Measurements from ENCODE around the gene SMAD6. TPM values are rescaled to one million over a fixed set of nuclear protein-coding genes. Genes with fewer than 3 reads are reported as not detected.
A peak's percentile ranks its signal among the peaks of the same experiment; 100 is the strongest.
"Not testable (repeated sequence)": the region's sequence is repeated elsewhere in the genome, so short reads cannot be mapped to it uniquely, and the experiment has no call there.

The SMAD6 gene
- total RNA-seq, 1 donor from 2014 or later: 3.8 TPM

GRCh38 chr15:66821307-66821706 is 119.3 kb downstream of the SMAD6 start:
- DNase-seq (ENCODE audit: low read depth in 2 of 2): no peak

DNA sequence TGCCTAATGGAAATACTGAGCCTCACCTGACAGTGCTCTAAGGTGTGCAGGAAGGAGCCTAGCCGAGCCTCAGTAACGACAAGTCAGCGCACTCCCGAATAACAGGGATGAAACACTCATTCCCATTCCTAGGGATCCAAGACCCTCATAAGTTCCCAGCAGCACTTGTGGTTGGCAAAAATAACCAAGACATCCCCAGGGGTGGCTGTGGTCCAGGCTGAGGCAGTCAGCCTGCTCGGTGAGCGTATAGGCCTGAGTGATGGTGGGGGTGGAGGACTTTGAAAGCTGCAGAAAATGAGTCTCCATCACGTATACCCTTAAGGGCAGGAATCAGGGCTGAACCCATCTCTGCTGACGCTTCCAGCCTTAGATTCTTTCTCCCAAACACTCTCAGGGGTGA is 120.1 kb downstream of the SMAD6 start:
- DNase-seq (ENCODE audit: low read depth in 2 of 2): no peak

- no peak for DNase-seq (ENCODE audit: low read depth in 2 of 2)
Measured at GRCh38 chr15:66822576-66822975, 120.5 kb downstream of the SMAD6 start.

GRCh38 chr15:66823601-66824000 is 121.6 kb downstream of the SMAD6 start:
- no peak for DNase-seq (ENCODE audit: low read depth in 2 of 2)

GRCh38 chr15:66824424-66824823 is 122.4 kb downstream of the SMAD6 start:
- DNase-seq (ENCODE audit: low read depth in 2 of 2): no peak

DNA sequence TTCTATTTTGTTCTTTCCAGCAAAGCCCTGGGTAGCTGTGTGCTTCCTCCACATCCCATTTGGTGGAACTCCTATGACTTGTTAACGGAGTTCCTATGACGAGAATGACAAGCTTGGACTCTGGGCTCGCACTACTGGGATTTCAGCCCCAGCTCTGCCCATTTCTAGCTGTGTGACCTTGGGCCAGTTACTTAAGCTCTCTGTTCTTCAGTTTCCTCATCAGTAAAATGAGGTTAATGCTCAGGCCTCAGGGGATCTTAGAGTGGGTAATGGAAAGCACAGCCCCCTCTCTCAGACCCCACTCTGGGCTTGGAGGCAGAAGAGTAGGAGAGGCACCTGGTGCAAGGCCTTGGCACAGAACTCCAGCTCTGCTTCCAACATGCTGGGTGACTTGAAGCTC is 123.1 kb downstream of the SMAD6 start:
- no peak for DNase-seq (ENCODE audit: low read depth in 2 of 2)

- no peak for DNase-seq (ENCODE audit: low read depth in 2 of 2)
Measured at GRCh38 chr15:66825731-66826130, 123.7 kb downstream of the SMAD6 start.

- no peak for DNase-seq (ENCODE audit: low read depth in 2 of 2)
Measured at GRCh38 chr15:66826507-66826906, 124.5 kb downstream of the SMAD6 start.

DNA sequence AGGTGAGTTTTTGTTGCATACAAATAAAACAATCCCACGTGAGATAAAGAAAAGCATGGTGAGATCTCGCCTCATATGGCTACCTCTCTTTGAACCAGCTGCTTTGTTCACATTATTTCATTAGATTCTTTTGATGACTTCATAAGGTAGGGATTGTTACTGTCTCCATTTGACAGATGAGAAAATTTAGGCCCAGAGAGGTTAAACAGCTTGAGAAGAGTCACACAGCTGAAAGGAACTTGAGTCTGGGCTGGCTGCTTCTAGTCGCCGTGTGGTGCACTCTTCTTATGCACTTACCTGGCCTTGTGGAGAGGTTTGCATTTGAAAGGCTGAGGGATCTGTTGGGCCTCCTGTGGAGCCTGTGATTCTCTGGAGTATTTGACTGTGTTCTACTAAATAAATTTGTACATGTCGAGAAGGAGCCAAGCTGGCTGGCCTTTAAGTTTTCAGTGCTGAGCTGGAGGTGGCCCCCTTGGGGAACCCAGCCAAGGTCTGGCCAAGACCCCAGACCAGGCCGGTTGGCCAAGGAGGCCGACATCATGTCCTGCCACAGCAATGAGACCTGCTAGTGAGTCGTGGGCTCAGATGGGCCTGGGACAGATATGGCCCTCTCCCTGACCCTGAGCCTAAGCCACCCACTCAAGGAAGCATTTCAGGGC is 125.1 kb downstream of the SMAD6 start:
- no peak for DNase-seq (ENCODE audit: low read depth in 2 of 2)

GRCh38 chr15:66827698-66828055 is 125.6 kb downstream of the SMAD6 start:
- no peak for DNase-seq (ENCODE audit: low read depth in 2 of 2)

DNA sequence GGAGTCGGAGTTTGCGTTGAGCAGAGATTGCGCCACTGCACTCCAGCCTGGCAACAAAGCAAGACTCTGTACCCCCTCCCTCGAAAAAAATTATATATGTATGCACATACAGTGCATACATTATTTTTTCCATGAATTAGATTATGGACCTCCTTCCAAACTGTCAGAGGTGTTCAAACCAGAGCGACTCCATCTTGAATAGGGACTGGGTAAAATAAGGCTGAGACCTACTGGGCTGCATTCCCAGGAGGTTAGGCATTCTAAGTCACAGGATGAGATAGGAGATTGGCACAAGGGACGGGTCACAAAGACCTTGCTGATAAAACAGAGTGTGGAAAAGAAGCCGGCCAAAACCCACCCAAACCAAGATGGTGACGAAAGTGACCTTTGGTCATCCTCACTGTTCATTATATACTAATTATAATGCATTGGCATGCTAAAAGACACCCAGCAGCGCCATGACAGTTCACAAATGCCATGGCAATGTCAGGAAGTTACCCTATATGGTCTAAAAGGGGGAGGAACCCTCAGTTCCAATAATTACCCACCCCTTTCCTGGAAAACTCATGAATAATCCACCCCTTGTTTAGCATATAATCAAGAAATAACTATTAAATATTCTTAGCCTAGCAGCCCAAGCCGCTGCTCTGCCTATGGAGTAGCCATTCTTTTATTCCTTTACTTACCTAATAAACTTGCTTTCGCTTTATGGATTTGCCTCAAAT is 126.9 kb downstream of the SMAD6 start:
- not testable (repeated sequence) for DNase-seq (ENCODE audit: low read depth in 2 of 2)

DNA sequence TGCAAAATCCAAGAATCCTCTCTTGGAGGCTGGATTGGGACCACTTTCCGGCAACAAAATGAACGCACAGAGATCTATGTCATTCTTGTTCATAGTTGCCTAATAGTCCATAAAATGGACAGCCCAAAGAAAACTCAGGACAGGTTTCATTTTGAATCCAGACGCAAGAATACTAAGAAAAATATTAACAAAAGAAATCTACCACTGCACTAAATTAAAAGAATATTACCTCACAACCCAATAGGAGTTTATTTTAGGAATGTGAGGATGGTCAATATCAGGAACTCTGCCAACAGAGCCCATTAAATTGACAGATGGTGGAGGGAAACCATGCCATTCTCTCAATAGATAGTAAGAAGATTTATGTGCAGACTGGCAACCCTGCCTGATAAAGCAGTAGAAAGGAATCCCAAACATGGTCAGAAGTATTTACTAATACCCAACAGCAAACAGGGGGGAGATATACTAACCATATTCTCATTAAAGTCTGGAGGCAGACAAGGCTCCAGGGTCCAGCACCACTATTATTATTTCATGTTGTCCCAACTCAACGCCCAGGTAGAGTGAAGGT is 127.6 kb downstream of the SMAD6 start:
- no peak for DNase-seq (ENCODE audit: low read depth in 2 of 2)

DNA sequence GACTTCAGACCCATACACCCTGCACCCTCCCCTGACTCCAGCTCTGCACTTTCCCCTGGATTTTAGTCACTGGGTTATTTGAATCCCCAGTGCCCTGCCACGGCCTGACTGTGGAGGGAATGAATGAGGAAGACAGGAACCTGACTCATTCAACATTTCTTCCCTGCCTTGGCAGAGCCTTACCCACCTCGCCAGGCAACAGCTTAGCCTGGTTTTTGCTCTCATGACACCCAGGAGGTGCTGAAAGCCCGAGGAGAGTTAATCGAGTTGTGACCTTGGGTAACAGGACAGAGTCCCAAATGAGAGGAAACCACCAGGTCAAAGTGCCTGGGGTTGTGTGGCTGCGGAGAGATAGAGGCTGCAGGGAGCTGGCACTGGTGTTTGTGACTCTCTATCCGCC is 128.3 kb downstream of the SMAD6 start:
- DNase-seq (ENCODE audit: low read depth in 2 of 2): peak; percentile 55 to 59

DNA sequence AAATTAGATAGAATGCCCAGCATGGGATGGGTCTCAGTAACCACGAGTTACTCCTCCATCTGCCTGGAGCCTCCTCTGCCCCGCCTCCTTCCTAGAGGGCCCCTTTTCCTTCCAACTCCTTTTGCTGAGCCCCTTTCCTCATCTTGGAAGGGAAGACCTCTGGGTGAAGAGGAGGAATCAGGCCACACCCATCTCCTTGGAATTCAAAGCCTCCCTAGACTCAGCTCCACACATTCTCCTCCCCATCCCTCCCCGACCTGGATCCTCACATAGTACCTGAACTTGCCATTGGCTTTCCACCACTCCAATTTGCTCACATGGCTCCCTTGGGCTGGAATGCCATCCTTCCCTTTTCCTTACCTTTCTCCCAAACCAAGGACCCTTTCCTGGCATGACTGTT is 128.8 kb downstream of the SMAD6 start:
- DNase-seq (ENCODE audit: low read depth in 2 of 2): no peak

GRCh38 chr15:66831289-66831688 is 129.3 kb downstream of the SMAD6 start:
- DNase-seq (ENCODE audit: low read depth in 2 of 2): no peak

DNA sequence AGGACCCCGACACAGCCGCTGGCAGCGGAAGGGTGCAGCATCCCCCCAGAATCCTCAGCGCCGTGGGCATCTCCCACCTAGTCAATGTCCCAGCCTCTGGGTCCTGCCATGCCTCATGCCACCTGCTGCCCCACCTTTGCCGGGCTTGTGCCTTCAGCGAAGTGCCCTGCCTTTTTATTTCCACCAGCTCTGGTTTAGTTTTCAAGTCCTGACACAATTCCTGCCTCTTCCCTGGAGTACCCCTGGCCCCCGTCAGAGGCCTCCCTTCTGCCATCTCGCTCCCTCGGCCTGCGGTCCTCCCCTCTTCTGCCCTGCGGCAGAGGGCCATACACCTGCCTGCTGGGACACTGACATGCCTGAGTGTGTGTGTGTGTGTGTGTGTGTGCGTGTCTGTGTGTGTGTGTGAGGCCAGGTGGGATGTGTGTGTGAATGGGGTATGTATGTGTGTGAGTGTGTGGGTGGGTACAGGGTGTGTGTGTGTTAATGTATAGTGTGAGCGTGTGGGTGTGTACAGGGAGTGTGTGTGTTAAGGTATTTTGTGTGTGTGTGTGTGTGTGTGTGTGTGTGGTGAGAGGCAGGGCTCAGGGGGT is 129.9 kb downstream of the SMAD6 start:
- DNase-seq (ENCODE audit: low read depth in 2 of 2): no peak

Other genes with a start within 250 kb of the SMAD6 start
- 17.7 and 21.0 TPM in 2 replicates for gene SNAPC5, start 204.5 kb upstream of the SMAD6 start, total RNA-seq
- gene RPL4, start 197.4 kb upstream of the SMAD6 start, total RNA-seq: 1,265 and 1,350 TPM in 2 replicates
- 8.3 and 14.2 TPM in 2 replicates for gene ZWILCH, start 196.9 kb upstream of the SMAD6 start, total RNA-seq
- under 0.01 TPM in 1 of 2 replicates, not detected in the other for gene LCTL, start 136.2 kb upstream of the SMAD6 start, total RNA-seq

Data from lung microvascular endothelial cell (primary cell).